Measurements from ENCODE around the gene KRT12.

KRT12 gene

GRCh38 chr17:40866838-40867237 lies at the start of gene KRT12:
TSS of gene KRT12 (minus strand) at chr17:40867223. CDS start at chr17:40867186, 37 bp downstream.
- DNase-seq: no peak

GRCh38 chr17:40916366-40916765 lies 49.3 kb upstream of the KRT12 start:
- DNase-seq: no peak

- no peak for DNase-seq
Measured at GRCh38 chr17:40915721-40916256, 48.8 kb upstream of the KRT12 start.

GRCh38 chr17:40915199-40915661 lies 48.2 kb upstream of the KRT12 start:
- peak; percentile 47 for DNase-seq

GRCh38 chr17:40914075-40914855 lies 47.2 kb upstream of the KRT12 start:
- DNase-seq: no peak

GRCh38 chr17:40912486-40913210 lies 45.6 kb upstream of the KRT12 start:
- DNase-seq: no peak

GRCh38 chr17:40910441-40910841 lies 43.4 kb upstream of the KRT12 start:
- peak; percentile 32 for DNase-seq

- peak; percentile 2 for DNase-seq
Measured at GRCh38 chr17:40909755-40910154, 42.7 kb upstream of the KRT12 start.

GRCh38 chr17:40909351-40909750 lies 42.3 kb upstream of the KRT12 start:
- DNase-seq: peak; percentile 99

GRCh38 chr17:40906613-40907012 lies 39.6 kb upstream of the KRT12 start:
- no peak for DNase-seq

- DNase-seq: no peak
Measured at GRCh38 chr17:40905370-40905769, 38.3 kb upstream of the KRT12 start.

GRCh38 chr17:40903129-40903847 lies 36.3 kb upstream of the KRT12 start:
- peak; percentile 8 for DNase-seq

GRCh38 chr17:40902498-40902897 lies 35.5 kb upstream of the KRT12 start:
- DNase-seq: no peak

GRCh38 chr17:40901981-40902474 lies 35.0 kb upstream of the KRT12 start:
- no peak for DNase-seq

- DNase-seq: no peak
Measured at GRCh38 chr17:40900809-40901356, 33.9 kb upstream of the KRT12 start.

- DNase-seq: no peak
Measured at GRCh38 chr17:40896916-40897455, 30.0 kb upstream of the KRT12 start.

GRCh38 chr17:40895106-40895730 lies 28.2 kb upstream of the KRT12 start:
- DNase-seq: no peak

- no peak for DNase-seq
Measured at GRCh38 chr17:40888196-40888720, 21.2 kb upstream of the KRT12 start.

GRCh38 chr17:40886090-40886489 lies 19.1 kb upstream of the KRT12 start:
- DNase-seq: no peak

GRCh38 chr17:40884708-40885512 lies 17.9 kb upstream of the KRT12 start, which contains the start of gene KRT20:
TSS of gene KRT20 (minus strand) at chr17:40885242. CDS start at chr17:40885185, 57 bp downstream.
- DNase-seq: no peak
